PC-9 (cell line): ENCODE measurements around the gene ETS1. TPM values are rescaled to one million over a fixed set of nuclear protein-coding genes. Genes with fewer than 3 reads are reported as not detected.

Experiments
- BruUV-seq: library from RNA; stranded (reverse); fragments of 400-500 nt; replicated peaks from 2 replicates; lab custom pipeline; 2021; lab: Mats Ljungman, UMichigan
- CTCF ChIA-PET: fragments of 300-600 bp; sonication (Branson Sonifier 250); formaldehyde crosslinking; loops from one replicate; lab custom pipeline; 2022; ENCODE audit warnings: antibody characterized with exemption; lab: Charles Lee
- POLR2A ChIA-PET: fragments of 300-600 bp; sonication (Branson Sonifier 250); formaldehyde crosslinking; loops from one replicate; lab custom pipeline; 2022; ENCODE audit warnings: antibody characterized with exemption; ENCODE audit not compliant: unreplicated experiment; lab: Charles Lee
- DNase-seq, 2 experiments: peaks; one replicate each; pipeline versions ENCODE4 v3.0.0 to v3.0.0-alpha.2; 2015 to 2022; ENCODE audit warnings: mixed read lengths in 1 of 2
- H2AFZ ChIP-seq: fragments of 200-600 bp; sonication (generic); 2 replicates; pipeline ENCODE4 v1.8.1; 2017; ENCODE audit warnings: antibody characterized with exemption
- H3F3A ChIP-seq: fragments of 200-600 bp; sonication (generic); 2 replicates; pipeline ENCODE4 v1.8.1; 2017; ENCODE audit warnings: antibody characterized with exemption, mild to moderate bottlenecking, low read depth; ENCODE audit not compliant: insufficient read depth
- H3K27ac ChIP-seq: fragments of 200-600 bp; sonication (generic); 2 replicates; pipeline ENCODE4 v1.6.1; 2016; ENCODE audit warnings: mixed run types
- H3K27me3 ChIP-seq: fragments of 200-600 bp; sonication (generic); 2 replicates; pipeline ENCODE4 v1.6.1; 2016; ENCODE audit warnings: low read depth, mixed run types; ENCODE audit not compliant: insufficient read depth
- H3K36me3 ChIP-seq: fragments of 200-600 bp; sonication (generic); 2 replicates; pipeline ENCODE4 v1.6.1; 2016; ENCODE audit warnings: low read depth, mixed run types
- H3K4me1 ChIP-seq: fragments of 200-600 bp; sonication (generic); replicated peaks from 2 replicates; pipeline ENCODE4 v1.6.1; 2016; ENCODE audit warnings: mixed run types; ENCODE audit not compliant: insufficient read depth
- H3K4me2 ChIP-seq: fragments of 200-600 bp; sonication (generic); 2 replicates; pipeline ENCODE4 v1.6.1; 2017; ENCODE audit warnings: mixed run types
- H3K4me3 ChIP-seq: fragments of 200-600 bp; sonication (generic); 2 replicates; pipeline ENCODE4 v1.6.1; 2016; ENCODE audit warnings: mixed run types
- H3K79me2 ChIP-seq: fragments of 200-600 bp; sonication (generic); 2 replicates; pipeline ENCODE4 v1.6.1; 2017; ENCODE audit warnings: low read depth, mixed run types
- H3K9me2 ChIP-seq: fragments of 200-600 bp; sonication (generic); 2 replicates; pipeline ENCODE4 v1.8.1; 2017; ENCODE audit warnings: mild to moderate bottlenecking; ENCODE audit not compliant: insufficient read depth
- H3K9me3 ChIP-seq: fragments of 200-600 bp; sonication (generic); 2 replicates; pipeline ENCODE4 v1.8.1; 2016; ENCODE audit warnings: low read depth; ENCODE audit not compliant: insufficient read depth
- H4K20me1 ChIP-seq: fragments of 200-600 bp; sonication (generic); 2 replicates; pipeline ENCODE4 v1.8.1; 2017; ENCODE audit not compliant: insufficient read depth
- CTCF ChIP-seq: fragments of 200-600 bp; sonication (generic); conservative IDR thresholded peaks from 2 replicates; pipeline ENCODE4 v1.6.1; 2017; ENCODE audit warnings: mixed run types, antibody characterized with exemption, mild to moderate bottlenecking, moderate library complexity
- EZH2 ChIP-seq: fragments of 200-600 bp; sonication (generic); IDR thresholded peaks from 2 replicates; pipeline ENCODE4 v1.8.0; 2017; ENCODE audit warnings: antibody characterized with exemption, low read depth
- intact Hi-C: fragments of 100-400 bp; cut with micrococcal nuclease; formaldehyde crosslinking; loops from one replicate; pipeline ENCODE4 v1.10.0; 2022; ENCODE audit not compliant: unreplicated experiment
- total RNA-seq: library from RNA; stranded (reverse); gene quantifications from 2 replicates; pipeline ENCODE4 v1.2.3, GENCODE V29; 2021

The ETS1 gene
- total RNA-seq, 1 experiment from 2014 or later: 23.3 TPM

GRCh38 chr11:128480665-128481064, 106.7 kb downstream of the ETS1 start:
- H3K36me3 ChIP-seq: peaks cover 18% of the 10 kb centered on the region; the same call in 1 of the 2 replicates

GRCh38 chr11:128480066-128480465, 107.3 kb downstream of the ETS1 start:
- no peak overlapping the region for H3K27ac ChIP-seq
- intact Hi-C loops: no loop called here
- no peaks in the 10 kb centered on the region for H3K79me2 ChIP-seq
- no peak overlapping the region for H3K4me2 ChIP-seq
- TF ChIP-seq CTCF: no peak
- TF ChIP-seq EZH2: no peak
- ChIA-PET POLR2A (no interaction called here), CTCF (no interaction called here)
- H3K9me3 ChIP-seq: no peaks in the 10 kb centered on the region
- no peaks in the 10 kb centered on the region for H3F3A ChIP-seq
- DNase-seq: no peak
- H4K20me1 ChIP-seq: no peaks in the 10 kb centered on the region
- peaks cover 14% of the 10 kb centered on the region; the same call in 1 of the 2 replicates for H3K36me3 ChIP-seq
- H3K9me2 ChIP-seq: no peaks in the 10 kb centered on the region
- H2AFZ ChIP-seq: no peak overlapping the region
- no peak overlapping the region for H3K4me3 ChIP-seq
- peaks cover 6% of the 10 kb centered on the region for H3K4me1 ChIP-seq
- H3K27me3 ChIP-seq: no peaks in the 10 kb centered on the region
- no TSS peak for BruUV-seq

More at GRCh38 chr11:128480665-128481064, 106.7 kb downstream of the ETS1 start:
- H4K20me1 ChIP-seq: no peaks in the 10 kb centered on the region
- no peak overlapping the region for H3K4me3 ChIP-seq
- no peak for TF ChIP-seq CTCF
- TF ChIP-seq EZH2: no peak
- BruUV-seq: no TSS peak
- H3K27me3 ChIP-seq: no peaks in the 10 kb centered on the region
- DNase-seq: no peak
- intact Hi-C loops: no loop called here
- no peaks in the 10 kb centered on the region for H3F3A ChIP-seq
- H3K4me1 ChIP-seq: peaks cover 6% of the 10 kb centered on the region
- no peak overlapping the region for H3K4me2 ChIP-seq
- ChIA-PET POLR2A (no interaction called here), CTCF (no interaction called here)
- H2AFZ ChIP-seq: no peak overlapping the region
- no peaks in the 10 kb centered on the region for H3K9me2 ChIP-seq
- H3K27ac ChIP-seq: no peak overlapping the region
- H3K9me3 ChIP-seq: no peaks in the 10 kb centered on the region
- no peaks in the 10 kb centered on the region for H3K79me2 ChIP-seq

GRCh38 chr11:128479144-128479543, 108.2 kb downstream of the ETS1 start:
- no peak overlapping the region for H3K4me2 ChIP-seq
- TF ChIP-seq EZH2 (no peak), CTCF (no peak)
- H3K4me1 ChIP-seq: peaks cover 6% of the 10 kb centered on the region
- H3F3A ChIP-seq: no peaks in the 10 kb centered on the region
- H3K36me3 ChIP-seq: peaks cover 14% of the 10 kb centered on the region; the same call in 1 of the 2 replicates
- no peaks in the 10 kb centered on the region for H3K9me3 ChIP-seq
- BruUV-seq: no TSS peak
- no peak overlapping the region for H3K27ac ChIP-seq
- H3K79me2 ChIP-seq: no peaks in the 10 kb centered on the region
- POLR2A ChIA-PET: no interaction called here
- intact Hi-C loops: no loop called here
- H3K9me2 ChIP-seq: no peaks in the 10 kb centered on the region
- CTCF ChIA-PET: no interaction called here
- H3K4me3 ChIP-seq: no peak overlapping the region
- H4K20me1 ChIP-seq: no peaks in the 10 kb centered on the region
- H3K27me3 ChIP-seq: no peaks in the 10 kb centered on the region
- H2AFZ ChIP-seq: no peak overlapping the region
- DNase-seq: no peak
